ENCODE measurements around the gene PDE7B.
"Not testable (repeated sequence)": the region's sequence is repeated elsewhere in the genome, so short reads cannot be mapped to it uniquely, and the experiment has no call there.

Gene PDE7B

GRCh38 chr6:136224974-136225373 is 373.5 kb downstream of the PDE7B start:
- H3K4me3 ChIP-seq (ENCODE audit: low read depth, low read length); POLR2A ChIA-PET; CTCF ChIA-PET; H3K4me1 ChIP-seq (ENCODE audit: control insufficient read depth, insufficient read depth, low read length); H3K36me3 ChIP-seq (ENCODE audit: control insufficient read depth in 2 of 2, insufficient read depth in 1 of 2, low read length in 2 of 2); H3K9me3 ChIP-seq (ENCODE audit: control insufficient read depth, insufficient read depth, low read depth, low read length); H3K27ac ChIP-seq (ENCODE audit: extremely low read depth, low read depth, low read length): not testable (repeated sequence)
- TF ChIP-seq ZNF280D (tag by site-specific recombination; IDR thresholded peaks at IDR 0.05), result 0 out of 2 replicates have a peak, but pooled peaks have one; percentile 45
- peak; percentile 93 for TF ChIP-seq ZNF146 (tag by site-specific recombination; IDR thresholded peaks at IDR 0.05)
- TF ChIP-seq ZNF580 (tag by site-specific recombination; IDR thresholded peaks at IDR 0.05), result peak; percentile 47

GRCh38 chr6:136225496-136225895 is 374.0 kb downstream of the PDE7B start:
- Histone ChIP-seq H3K4me1 (ENCODE audit: control insufficient read depth, insufficient read depth, low read length) (no peaks in the 10 kb centered on the region), H3K36me3 (ENCODE audit: control insufficient read depth in 2 of 2, insufficient read depth in 1 of 2, low read length in 2 of 2) (no peaks in the 10 kb centered on the region; a peak in 1 of 3 replicates), H3K9me3 (ENCODE audit: control insufficient read depth, insufficient read depth, low read depth, low read length) (no peaks in the 10 kb centered on the region), H3K4me3 (ENCODE audit: low read depth, low read length) (no peak overlapping the region), H3K27ac (ENCODE audit: extremely low read depth, low read depth, low read length) (no peak overlapping the region)
- TF ChIP-seq SETDB1 (IDR thresholded peaks at IDR 0.05; ENCODE audit: insufficient read length, low read length), result peak; percentile 68
- TF ChIP-seq ZNF274 (IDR thresholded peaks at IDR 0.05; ENCODE audit: low read length), result no peak
- TF ChIP-seq ZNF274 (tag by site-specific recombination; IDR thresholded peaks at IDR 0.05; ENCODE audit: borderline replicate concordance), result no peak
- TF ChIP-seq ZNF398 (tag by site-specific recombination; IDR thresholded peaks at IDR 0.05), result peak; percentile 74
- peak; percentile 36 for TF ChIP-seq PATZ1 (tag by site-specific recombination; IDR thresholded peaks at IDR 0.05)
- peak; percentile 37 for TF ChIP-seq GLIS2 (tag by site-specific recombination; IDR thresholded peaks at IDR 0.05)
- CTCF ChIA-PET, result interaction anchor here (0.6 to 2.8 kb wide), 82 partner anchors 9 to 786 kb away, joined by 3 to 91 read pairs (median 5); partner anchors contain the start of genes MAP7, MTFR2 and PDE7B
- POLR2A ChIA-PET, result no interaction called here

GRCh38 chr6:136226027-136226673 is 374.6 kb downstream of the PDE7B start:
- POLR2A ChIA-PET, result no interaction called here
- no peaks in the 10 kb centered on the region for H3K9me3 ChIP-seq (ENCODE audit: control insufficient read depth, insufficient read depth, low read depth, low read length)
- CTCF ChIA-PET, result interaction anchor here (0.6 to 2.8 kb wide), 126 partner anchors 8 to 1568 kb away, joined by 3 to 91 read pairs (median 4); partner anchors contain the start of genes MAP3K5, MAP7, MTFR2 and PDE7B
- H3K27ac ChIP-seq (ENCODE audit: extremely low read depth, low read depth, low read length), result no peak overlapping the region
- peaks cover 0 to 2% of the 10 kb centered on the region in 2 experiments; a peak in 2 of 3 replicates for H3K36me3 ChIP-seq (ENCODE audit: control insufficient read depth in 2 of 2, insufficient read depth in 1 of 2, low read length in 2 of 2)
- H3K4me3 ChIP-seq (ENCODE audit: low read depth, low read length), result no peak overlapping the region
- no peaks in the 10 kb centered on the region for H3K4me1 ChIP-seq (ENCODE audit: control insufficient read depth, insufficient read depth, low read length)
- TF ChIP-seq PRDM1 (tag by site-specific recombination; IDR thresholded peaks at IDR 0.05) (peak; percentile 19; the same call in 1 of the 2 replicates), ZBTB26 (tag by site-specific recombination; optimal IDR thresholded peaks at IDR 0.05) (no peak), ZXDB (tag by site-specific recombination; IDR thresholded peaks at IDR 0.05) (no peak), BCL6B (tag by site-specific recombination; IDR thresholded peaks at IDR 0.05) (no peak), ZNF19 (tag by site-specific recombination; IDR thresholded peaks at IDR 0.05; ENCODE audit: low read depth) (no peak), PRDM6 (tag by site-specific recombination; IDR thresholded peaks at IDR 0.05) (0 out of 2 replicates have a peak, but pooled peaks have one; percentile 9), HOXA7 (CRISPR knock-in tag; IDR thresholded peaks at IDR 0.05; ENCODE audit: borderline replicate concordance) (no peak)

All from HEK293 (cell line).